PC-9 (cell line): ENCODE results near the gene CFL1. TPM values are rescaled to one million over a fixed set of nuclear protein-coding genes. Genes with fewer than 3 reads are reported as not detected.

Experiments used
- BruUV-seq: library from RNA; stranded (reverse); fragments of 400-500 nt; replicated peaks from 2 replicates; lab custom pipeline; 2021; lab: Mats Ljungman, UMichigan
- CTCF ChIA-PET: fragments of 300-600 bp; sonication (Branson Sonifier 250); formaldehyde crosslinking; loops from one replicate; lab custom pipeline; 2022; ENCODE audit warnings: antibody characterized with exemption; lab: Charles Lee
- POLR2A ChIA-PET: fragments of 300-600 bp; sonication (Branson Sonifier 250); formaldehyde crosslinking; loops from one replicate; lab custom pipeline; 2022; ENCODE audit warnings: antibody characterized with exemption; ENCODE audit not compliant: unreplicated experiment; lab: Charles Lee
- DNase-seq, 2 experiments: peaks; one replicate each; pipeline versions ENCODE4 v3.0.0 to v3.0.0-alpha.2; 2015 to 2022; ENCODE audit warnings: mixed read lengths in 1 of 2
- H2AFZ ChIP-seq: fragments of 200-600 bp; sonication (generic); 2 replicates; pipeline ENCODE4 v1.8.1; 2017; ENCODE audit warnings: antibody characterized with exemption
- H3F3A ChIP-seq: fragments of 200-600 bp; sonication (generic); 2 replicates; pipeline ENCODE4 v1.8.1; 2017; ENCODE audit warnings: antibody characterized with exemption, mild to moderate bottlenecking, low read depth; ENCODE audit not compliant: insufficient read depth
- H3K27ac ChIP-seq: fragments of 200-600 bp; sonication (generic); 2 replicates; pipeline ENCODE4 v1.6.1; 2016; ENCODE audit warnings: mixed run types
- H3K27me3 ChIP-seq: fragments of 200-600 bp; sonication (generic); 2 replicates; pipeline ENCODE4 v1.6.1; 2016; ENCODE audit warnings: low read depth, mixed run types; ENCODE audit not compliant: insufficient read depth
- H3K36me3 ChIP-seq: fragments of 200-600 bp; sonication (generic); 2 replicates; pipeline ENCODE4 v1.6.1; 2016; ENCODE audit warnings: low read depth, mixed run types
- H3K4me1 ChIP-seq: fragments of 200-600 bp; sonication (generic); replicated peaks from 2 replicates; pipeline ENCODE4 v1.6.1; 2016; ENCODE audit warnings: mixed run types; ENCODE audit not compliant: insufficient read depth
- H3K4me2 ChIP-seq: fragments of 200-600 bp; sonication (generic); 2 replicates; pipeline ENCODE4 v1.6.1; 2017; ENCODE audit warnings: mixed run types
- H3K4me3 ChIP-seq: fragments of 200-600 bp; sonication (generic); 2 replicates; pipeline ENCODE4 v1.6.1; 2016; ENCODE audit warnings: mixed run types
- H3K79me2 ChIP-seq: fragments of 200-600 bp; sonication (generic); 2 replicates; pipeline ENCODE4 v1.6.1; 2017; ENCODE audit warnings: low read depth, mixed run types
- H3K9me2 ChIP-seq: fragments of 200-600 bp; sonication (generic); 2 replicates; pipeline ENCODE4 v1.8.1; 2017; ENCODE audit warnings: mild to moderate bottlenecking; ENCODE audit not compliant: insufficient read depth
- H3K9me3 ChIP-seq: fragments of 200-600 bp; sonication (generic); 2 replicates; pipeline ENCODE4 v1.8.1; 2016; ENCODE audit warnings: low read depth; ENCODE audit not compliant: insufficient read depth
- H4K20me1 ChIP-seq: fragments of 200-600 bp; sonication (generic); 2 replicates; pipeline ENCODE4 v1.8.1; 2017; ENCODE audit not compliant: insufficient read depth
- EZH2 ChIP-seq: fragments of 200-600 bp; sonication (generic); IDR thresholded peaks from 2 replicates; pipeline ENCODE4 v1.8.0; 2017; ENCODE audit warnings: antibody characterized with exemption, low read depth
- intact Hi-C: fragments of 100-400 bp; cut with micrococcal nuclease; formaldehyde crosslinking; loops from one replicate; pipeline ENCODE4 v1.10.0; 2022; ENCODE audit not compliant: unreplicated experiment
- total RNA-seq: library from RNA; stranded (reverse); gene quantifications from 2 replicates; pipeline ENCODE4 v1.2.3, GENCODE V29; 2021
- TF ChIP-seq, protein P1 (sequence below): fragments of 200-600 bp; sonication (generic); conservative IDR thresholded peaks from 2 replicates; pipeline ENCODE4 v1.6.1; 2017; ENCODE audit warnings: mixed run types, antibody characterized with exemption, mild to moderate bottlenecking, moderate library complexity

The CFL1 gene
- total RNA-seq, 1 experiment from 2014 or later = 1,798 TPM

DNA sequence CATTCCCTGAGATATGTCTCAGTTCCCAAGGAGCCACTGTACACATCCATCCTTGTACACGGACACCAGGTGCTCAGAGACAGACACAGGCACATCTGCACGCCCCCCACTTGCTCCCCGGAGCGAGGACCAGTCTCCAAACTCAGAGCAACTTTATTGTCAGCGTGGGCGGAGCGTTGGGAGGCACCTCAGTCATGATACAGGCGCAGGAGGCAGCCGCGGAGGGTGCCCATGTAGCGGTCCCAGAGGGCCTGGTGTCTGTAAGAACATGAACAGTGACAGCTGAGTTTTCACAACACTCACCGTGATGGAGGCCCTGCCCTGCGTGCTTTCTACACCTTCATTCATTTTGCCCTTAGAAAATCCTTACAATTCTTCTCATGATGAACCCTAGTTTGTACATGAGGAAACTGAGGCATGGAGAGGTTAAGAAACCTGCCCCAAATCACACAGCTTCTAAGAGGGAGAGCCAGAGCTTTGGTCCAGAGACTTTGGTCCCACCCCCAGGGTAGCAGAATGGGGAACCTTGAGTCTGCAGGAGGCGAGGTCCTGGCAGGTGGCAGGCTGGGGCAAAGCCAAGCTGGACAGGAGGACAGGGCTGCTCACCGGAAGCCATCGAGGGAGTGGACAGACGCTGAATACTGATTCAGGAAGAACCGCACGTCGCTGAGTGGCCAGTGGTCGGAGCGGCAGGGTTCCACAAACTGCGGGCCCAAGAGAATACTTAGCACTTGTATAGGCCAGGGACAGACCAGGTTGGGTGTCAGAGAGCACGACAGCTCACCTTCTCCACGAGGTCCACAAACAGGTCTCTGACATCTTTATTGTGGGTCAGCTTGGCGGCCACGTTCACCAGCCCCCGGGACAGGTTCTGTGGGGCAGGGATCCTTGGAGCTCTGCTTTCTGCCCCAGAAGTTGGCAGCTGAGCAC is 26.1 kb upstream of the CFL1 start:
- no peak for DNase-seq
- H3K9me3 ChIP-seq = no peaks in the 10 kb centered on the region
- peaks cover 16% of the 10 kb centered on the region for H3K79me2 ChIP-seq
- ChIA-PET CTCF (interaction anchor here (0.5 to 1.9 kb wide), 13 partner anchors 22 to 486 kb away, joined by 3 to 11 read pairs (median 5); partner anchors contain the start of genes KAT5 and SIPA1), POLR2A (interaction anchor here (0.6 to 1.0 kb wide), 5 partner anchors 13 to 1483 kb away, joined by 3 to 8 read pairs (median 4); no protein-coding TSS in a partner anchor)
- H3K36me3 ChIP-seq = peaks cover 18% of the 10 kb centered on the region; the same call in 1 of the 2 replicates
- H4K20me1 ChIP-seq = no peaks in the 10 kb centered on the region
- no peaks in the 10 kb centered on the region for H3K9me2 ChIP-seq
- no peak for TF ChIP-seq EZH2
- no peak overlapping the region for H3K4me2 ChIP-seq
- H3K4me3 ChIP-seq = no peak overlapping the region
- H3K4me1 ChIP-seq = peaks cover 16% of the 10 kb centered on the region
- peaks cover 32% of the 10 kb centered on the region; the same call in 1 of the 2 replicates for H3F3A ChIP-seq
- BruUV-seq = no TSS peak
- no peaks in the 10 kb centered on the region for H3K27me3 ChIP-seq
- intact Hi-C loops = loop anchor here (1.0 to 10.0 kb wide), 3 partner anchors 105 to 181 kb away; no protein-coding TSS in a partner anchor
- H2AFZ ChIP-seq = no peak overlapping the region
- H3K27ac ChIP-seq = no peak overlapping the region

DNA sequence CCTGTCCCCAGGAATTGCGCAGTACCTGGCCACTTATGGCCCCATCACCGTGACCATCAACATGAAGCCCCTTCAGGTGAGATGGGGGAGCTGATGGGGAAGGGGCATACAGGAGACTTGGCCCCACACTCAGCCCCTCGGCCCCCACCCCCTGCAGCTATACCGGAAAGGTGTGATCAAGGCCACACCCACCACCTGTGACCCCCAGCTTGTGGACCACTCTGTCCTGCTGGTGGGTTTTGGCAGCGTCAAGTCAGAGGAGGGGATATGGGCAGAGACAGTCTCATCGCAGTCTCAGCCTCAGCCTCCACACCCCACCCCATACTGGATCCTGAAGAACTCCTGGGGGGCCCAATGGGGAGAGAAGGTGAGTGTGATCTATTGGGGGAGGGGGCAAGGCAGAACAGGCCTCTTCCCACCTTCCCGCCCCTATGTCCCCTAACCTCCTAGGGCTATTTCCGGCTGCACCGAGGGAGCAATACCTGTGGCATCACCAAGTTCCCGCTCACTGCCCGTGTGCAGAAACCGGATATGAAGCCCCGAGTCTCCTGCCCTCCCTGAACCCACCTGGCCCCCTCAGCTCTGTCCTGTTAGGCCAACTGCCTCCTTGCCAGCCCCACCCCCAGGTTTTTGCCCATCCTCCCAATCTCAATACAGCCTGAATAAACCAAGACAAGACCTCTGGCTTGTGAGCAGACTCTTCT is 25.2 kb upstream of the CFL1 start:
- Histone ChIP-seq H3K9me3 (no peaks in the 10 kb centered on the region), H3K4me1 (peaks cover 12% of the 10 kb centered on the region; the same call in 1 of the 2 replicates), H3K79me2 (peaks cover 16% of the 10 kb centered on the region), H2AFZ (no peak overlapping the region), H3F3A (peaks cover 31% of the 10 kb centered on the region; the same call in 1 of the 2 replicates), H3K9me2 (no peaks in the 10 kb centered on the region), H3K4me2 (no peak overlapping the region), H4K20me1 (no peaks in the 10 kb centered on the region), H3K27ac (no peak overlapping the region), H3K36me3 (peaks cover 18% of the 10 kb centered on the region; the same call in 1 of the 2 replicates), H3K27me3 (no peaks in the 10 kb centered on the region), H3K4me3 (no peak overlapping the region)
- no TSS peak for BruUV-seq
- no peak for DNase-seq
- intact Hi-C loops = loop anchor here (10.0 kb wide), 1 partner anchor 182 kb away; no protein-coding TSS in a partner anchor
- CTCF ChIA-PET = interaction anchor here (1.1 to 1.9 kb wide), 2 partner anchors 108 to 171 kb away, joined by 3 to 11 read pairs; partner anchors contain the start of gene KAT5
- TF ChIP-seq, protein P1, sequence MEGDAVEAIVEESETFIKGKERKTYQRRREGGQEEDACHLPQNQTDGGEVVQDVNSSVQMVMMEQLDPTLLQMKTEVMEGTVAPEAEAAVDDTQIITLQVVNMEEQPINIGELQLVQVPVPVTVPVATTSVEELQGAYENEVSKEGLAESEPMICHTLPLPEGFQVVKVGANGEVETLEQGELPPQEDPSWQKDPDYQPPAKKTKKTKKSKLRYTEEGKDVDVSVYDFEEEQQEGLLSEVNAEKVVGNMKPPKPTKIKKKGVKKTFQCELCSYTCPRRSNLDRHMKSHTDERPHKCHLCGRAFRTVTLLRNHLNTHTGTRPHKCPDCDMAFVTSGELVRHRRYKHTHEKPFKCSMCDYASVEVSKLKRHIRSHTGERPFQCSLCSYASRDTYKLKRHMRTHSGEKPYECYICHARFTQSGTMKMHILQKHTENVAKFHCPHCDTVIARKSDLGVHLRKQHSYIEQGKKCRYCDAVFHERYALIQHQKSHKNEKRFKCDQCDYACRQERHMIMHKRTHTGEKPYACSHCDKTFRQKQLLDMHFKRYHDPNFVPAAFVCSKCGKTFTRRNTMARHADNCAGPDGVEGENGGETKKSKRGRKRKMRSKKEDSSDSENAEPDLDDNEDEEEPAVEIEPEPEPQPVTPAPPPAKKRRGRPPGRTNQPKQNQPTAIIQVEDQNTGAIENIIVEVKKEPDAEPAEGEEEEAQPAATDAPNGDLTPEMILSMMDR = no peak
- TF ChIP-seq EZH2 = no peak
- POLR2A ChIA-PET = no interaction called here

DNA sequence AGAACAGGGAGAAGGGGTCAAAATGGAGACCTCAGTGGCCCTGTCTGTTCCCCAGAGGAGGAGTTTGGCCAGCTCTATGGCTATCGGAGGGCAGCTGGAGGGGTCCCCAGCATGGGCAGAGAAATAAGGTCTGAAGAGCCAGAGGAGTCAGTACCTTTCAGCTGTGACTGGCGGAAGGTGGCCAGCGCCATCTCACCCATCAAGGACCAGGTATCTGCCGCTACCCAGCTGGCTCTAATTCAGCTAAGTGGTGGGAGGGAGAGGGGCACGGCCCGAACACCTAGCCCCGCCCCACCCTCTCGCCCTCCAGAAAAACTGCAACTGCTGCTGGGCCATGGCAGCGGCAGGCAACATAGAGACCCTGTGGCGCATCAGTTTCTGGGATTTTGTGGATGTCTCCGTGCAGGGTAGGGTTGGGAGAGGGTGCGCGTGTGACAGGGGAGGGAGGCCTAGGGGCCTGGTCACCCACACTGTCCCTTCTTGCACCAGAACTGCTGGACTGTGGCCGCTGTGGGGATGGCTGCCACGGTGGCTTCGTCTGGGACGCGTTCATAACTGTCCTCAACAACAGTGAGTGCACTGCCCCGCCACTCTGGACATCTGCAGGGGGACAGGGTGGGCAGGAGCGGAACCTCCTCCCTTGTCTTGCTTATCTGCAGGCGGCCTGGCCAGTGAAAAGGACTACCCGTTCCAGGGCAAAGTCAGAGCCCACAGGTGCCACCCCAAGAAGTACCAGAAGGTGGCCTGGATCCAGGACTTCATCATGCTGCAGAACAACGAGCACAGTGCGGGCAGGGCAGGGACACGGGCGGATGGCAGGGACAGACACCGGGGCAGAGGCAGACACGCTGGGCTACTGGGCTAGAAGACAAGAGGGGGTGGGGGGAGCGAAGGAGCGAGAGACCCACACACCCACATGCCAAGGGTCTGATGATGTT is 24.4 kb upstream of the CFL1 start:
- peaks cover 11% of the 10 kb centered on the region for H3K79me2 ChIP-seq
- no peak overlapping the region for H3K27ac ChIP-seq
- no peaks in the 10 kb centered on the region for H3K9me3 ChIP-seq
- no peak overlapping the region for H2AFZ ChIP-seq
- CTCF ChIA-PET = interaction anchor here (0.7 to 1.1 kb wide), 2 partner anchors 109 to 216 kb away, joined by 3 read pairs; no protein-coding TSS in a partner anchor
- H3K4me2 ChIP-seq = no peak overlapping the region
- H3K4me3 ChIP-seq = no peak overlapping the region
- H3K9me2 ChIP-seq = no peaks in the 10 kb centered on the region
- intact Hi-C loops = loop anchor here (10.0 kb wide), 1 partner anchor 182 kb away; no protein-coding TSS in a partner anchor
- TF ChIP-seq, protein P1 = no peak
- no peak for TF ChIP-seq EZH2
- H4K20me1 ChIP-seq = no peaks in the 10 kb centered on the region
- no peak for DNase-seq
- BruUV-seq = no TSS peak
- peaks cover 10% of the 10 kb centered on the region; the same call in 1 of the 2 replicates for H3K4me1 ChIP-seq
- POLR2A ChIA-PET = interaction anchor here (0.6 kb wide), 1 partner anchor 8 kb away, joined by 5 read pairs; no protein-coding TSS in a partner anchor
- H3K36me3 ChIP-seq = peaks cover 18% of the 10 kb centered on the region; the same call in 1 of the 2 replicates
- peaks cover 23% of the 10 kb centered on the region; the same call in 1 of the 2 replicates for H3F3A ChIP-seq
- no peaks in the 10 kb centered on the region for H3K27me3 ChIP-seq
